ENCODE data around the gene VIL1. TPM values are rescaled to one million over a fixed set of nuclear protein-coding genes. Genes with fewer than 3 reads are reported as not detected.

Gene VIL1
- total RNA-seq, 1 donor from 2014 or later, result 0.41 TPM

- Histone ChIP-seq H3K4me1 (peaks cover 29% of the 10 kb centered on the region), H3K36me3 (peaks cover 8% of the 10 kb centered on the region), H3K4me3 (no peak overlapping the region), H3K27me3 (ENCODE audit: low read depth) (no peaks in the 10 kb centered on the region), H3K27ac (no peak overlapping the region), H3K9me3 (no peaks in the 10 kb centered on the region)
- DNase-seq (no peak), ATAC-seq (no peak)
- intact Hi-C loops (cut with DNase I), result no loop called here
- no peak for TF ChIP-seq CTCF (IDR thresholded peaks at IDR 0.05)
Observed at GRCh38 chr2:218392459-218392858, 26.5 kb upstream of the VIL1 start.

GRCh38 chr2:218392891-218393462 is 25.9 kb upstream of the VIL1 start:
- no peak for TF ChIP-seq CTCF (IDR thresholded peaks at IDR 0.05)
- DNase-seq (peak; percentile 50), ATAC-seq (no peak)
- H3K4me3 ChIP-seq, result no peak overlapping the region
- no peak overlapping the region for H3K27ac ChIP-seq
- intact Hi-C loops (cut with DNase I), result no loop called here
- no peaks in the 10 kb centered on the region for H3K9me3 ChIP-seq
- peaks cover 30% of the 10 kb centered on the region for H3K4me1 ChIP-seq
- peaks cover 8% of the 10 kb centered on the region for H3K36me3 ChIP-seq
- H3K27me3 ChIP-seq (ENCODE audit: low read depth), result no peaks in the 10 kb centered on the region

- peak overlapping the region; percentile 1 for H3K4me3 ChIP-seq
- intact Hi-C loops (cut with DNase I), result no loop called here
- ATAC-seq, result no peak
- peaks cover 8% of the 10 kb centered on the region for H3K36me3 ChIP-seq
- peak; percentile 63 for DNase-seq
- no peak for TF ChIP-seq CTCF (IDR thresholded peaks at IDR 0.05)
- peak overlapping the region; percentile 21 for H3K27ac ChIP-seq
- no peaks in the 10 kb centered on the region for H3K9me3 ChIP-seq
- H3K27me3 ChIP-seq (ENCODE audit: low read depth), result no peaks in the 10 kb centered on the region
- H3K4me1 ChIP-seq, result peaks cover 31% of the 10 kb centered on the region
Observed at GRCh38 chr2:218393750-218394290, 25.1 kb upstream of the VIL1 start.

- no peak for TF ChIP-seq CTCF (IDR thresholded peaks at IDR 0.05)
- Histone ChIP-seq H3K9me3 (no peaks in the 10 kb centered on the region), H3K36me3 (peaks cover 8% of the 10 kb centered on the region), H3K4me3 (peak overlapping the region; percentile 1), H3K4me1 (peaks cover 31% of the 10 kb centered on the region), H3K27me3 (ENCODE audit: low read depth) (no peaks in the 10 kb centered on the region), H3K27ac (peak overlapping the region; percentile 100)
- intact Hi-C loops (cut with DNase I), result no loop called here
- DNase-seq (peak; percentile 55), ATAC-seq (no peak)
Observed at GRCh38 chr2:218394298-218395089, 24.4 kb upstream of the VIL1 start.

- no peaks in the 10 kb centered on the region for H3K27me3 ChIP-seq (ENCODE audit: low read depth)
- ATAC-seq, result no peak
- TF ChIP-seq CTCF (IDR thresholded peaks at IDR 0.05), result no peak
- peak overlapping the region; percentile 99 for H3K4me3 ChIP-seq
- H3K9me3 ChIP-seq, result no peaks in the 10 kb centered on the region
- H3K4me1 ChIP-seq, result peaks cover 31% of the 10 kb centered on the region
- intact Hi-C loops (cut with DNase I), result no loop called here
- peaks cover 8% of the 10 kb centered on the region for H3K36me3 ChIP-seq
- DNase-seq, result no peak
- peak overlapping the region; percentile 100 for H3K27ac ChIP-seq
Observed at GRCh38 chr2:218395090-218395444, 23.9 kb upstream of the VIL1 start.

All from lower lobe of right lung (tissue), 2 donors.